Activated CD4-positive, alpha-beta T cell treated with anti-CD3 and anti-CD28 coated beads, Interleukin-2, amount 50 U/mL, for 4 hours (primary cell): ENCODE measurements around the gene GHRHR.

Experiments
- DNase-seq, 2 experiments: peaks; one replicate each; pipeline ENCODE4 v3.0.0-alpha.2; 2020

The GHRHR gene

GRCh38 chr7:30963842-30964241, at the start of gene GHRHR:
TSS of gene GHRHR (plus strand) at chr7:30963953. CDS start at chr7:30964069, 116 bp downstream.
- no peak for DNase-seq

- no peak for DNase-seq
These were observed 49.2 kb upstream of the GHRHR start for GRCh38 chr7:30914596-30914995.

GRCh38 chr7:30915005-30915601, 48.6 kb upstream of the GHRHR start:
- no peak for DNase-seq

- DNase-seq = no peak
These were observed 48.0 kb upstream of the GHRHR start for GRCh38 chr7:30915751-30916150.

- DNase-seq = no peak
These were observed 47.5 kb upstream of the GHRHR start for GRCh38 chr7:30916255-30916654.

- no peak for DNase-seq
These were observed 47.0 kb upstream of the GHRHR start for GRCh38 chr7:30916767-30917166.

- no peak for DNase-seq
These were observed 46.4 kb upstream of the GHRHR start for GRCh38 chr7:30917216-30917893.

- DNase-seq = no peak
These were observed 45.1 kb upstream of the GHRHR start for GRCh38 chr7:30918676-30919075.

GRCh38 chr7:30920021-30920583, 43.7 kb upstream of the GHRHR start:
- no peak for DNase-seq

- no peak for DNase-seq
These were observed 42.9 kb upstream of the GHRHR start for GRCh38 chr7:30920584-30921539.

- DNase-seq = no peak
These were observed 42.0 kb upstream of the GHRHR start for GRCh38 chr7:30921540-30922401.

- no peak for DNase-seq
These were observed 41.2 kb upstream of the GHRHR start for GRCh38 chr7:30922596-30922995.

GRCh38 chr7:30923009-30923773, 40.6 kb upstream of the GHRHR start:
- no peak for DNase-seq

- DNase-seq = no peak
These were observed 39.9 kb upstream of the GHRHR start for GRCh38 chr7:30923774-30924413.

- no peak for DNase-seq
These were observed 39.1 kb upstream of the GHRHR start for GRCh38 chr7:30924624-30925023.

- no peak for DNase-seq
These were observed 38.6 kb upstream of the GHRHR start for GRCh38 chr7:30925117-30925516.

GRCh38 chr7:30925913-30926312, 37.8 kb upstream of the GHRHR start:
- DNase-seq = no peak

- DNase-seq = no peak
These were observed 37.4 kb upstream of the GHRHR start for GRCh38 chr7:30926313-30926712.

- no peak for DNase-seq
These were observed 36.7 kb upstream of the GHRHR start for GRCh38 chr7:30927040-30927439.

- DNase-seq = no peak
These were observed 36.2 kb upstream of the GHRHR start for GRCh38 chr7:30927559-30927958.

- DNase-seq = no peak
These were observed 35.4 kb upstream of the GHRHR start for GRCh38 chr7:30928254-30928872.
